HUES6 (cell line): ENCODE results near the gene CACNA1C.
"Not testable (repeated sequence)": the region's sequence is repeated elsewhere in the genome, so short reads cannot be mapped to it uniquely, and the experiment has no call there.

Source experiments
- H3K27ac ChIP-seq: 2 replicates; pipeline ENCODE4 v1.7.0; 2013; ENCODE audit warnings: low read depth, mild to moderate bottlenecking, low read length, inconsistent platforms
- H3K27me3 ChIP-seq: 2 replicates; pipeline ENCODE4 v1.6.1; 2013; ENCODE audit warnings: low read length; ENCODE audit not compliant: control insufficient read depth, insufficient read depth
- H3K36me3 ChIP-seq: 2 replicates; pipeline ENCODE4 v1.6.1; 2013; ENCODE audit warnings: low read length; ENCODE audit not compliant: control insufficient read depth, insufficient read depth
- H3K4me1 ChIP-seq: 2 replicates; pipeline ENCODE4 v1.6.1; 2013; ENCODE audit warnings: low read length; ENCODE audit not compliant: control insufficient read depth, insufficient read depth
- H3K4me3 ChIP-seq: 2 replicates; pipeline ENCODE4 v1.5.1; 2013; ENCODE audit warnings: low read depth, low read length
- H3K9ac ChIP-seq: one replicate; pipeline ENCODE4 v1.6.1; 2013; ENCODE audit warnings: mild to moderate bottlenecking, low read length
- H3K9me3 ChIP-seq: 2 replicates; pipeline ENCODE4 v1.6.1; 2013; ENCODE audit warnings: low read depth, low read length; ENCODE audit not compliant: control insufficient read depth, insufficient read depth

Gene CACNA1C

GRCh38 chr12:2679816-2680675, 627.3 kb downstream of the CACNA1C start:
- Histone ChIP-seq H3K9me3 (no peaks in the 10 kb centered on the region), H3K27ac (no peak overlapping the region), H3K4me1 (peaks cover 7% of the 10 kb centered on the region; the same call in 1 of the 2 replicates), H3K36me3 (no peaks in the 10 kb centered on the region), H3K9ac (no peak overlapping the region), H3K27me3 (no peaks in the 10 kb centered on the region), H3K4me3 (no peak overlapping the region)

DNA sequence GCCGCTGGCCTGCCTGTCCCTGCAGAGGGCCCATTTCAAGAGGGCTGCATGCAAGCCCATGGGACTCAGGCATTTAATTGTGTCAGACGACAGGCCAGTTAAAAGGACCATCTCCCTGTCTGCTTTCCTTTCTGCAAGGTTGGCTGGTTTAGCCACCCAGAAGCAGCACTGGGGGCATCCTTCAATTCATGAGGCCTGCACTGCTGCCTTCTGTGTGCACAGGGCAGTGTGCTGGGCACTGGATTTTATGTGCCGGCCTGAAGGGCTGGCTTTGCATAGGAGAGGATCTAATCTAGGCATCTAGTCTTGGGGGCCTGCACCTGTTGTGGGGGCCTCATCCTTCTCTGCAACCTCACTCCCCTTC, 627.9 kb downstream of the CACNA1C start:
- Histone ChIP-seq H3K9me3 (no peaks in the 10 kb centered on the region), H3K9ac (no peak overlapping the region), H3K4me3 (no peak overlapping the region), H3K36me3 (no peaks in the 10 kb centered on the region), H3K27ac (no peak overlapping the region), H3K27me3 (no peaks in the 10 kb centered on the region), H3K4me1 (peaks cover 7% of the 10 kb centered on the region; the same call in 1 of the 2 replicates)

DNA sequence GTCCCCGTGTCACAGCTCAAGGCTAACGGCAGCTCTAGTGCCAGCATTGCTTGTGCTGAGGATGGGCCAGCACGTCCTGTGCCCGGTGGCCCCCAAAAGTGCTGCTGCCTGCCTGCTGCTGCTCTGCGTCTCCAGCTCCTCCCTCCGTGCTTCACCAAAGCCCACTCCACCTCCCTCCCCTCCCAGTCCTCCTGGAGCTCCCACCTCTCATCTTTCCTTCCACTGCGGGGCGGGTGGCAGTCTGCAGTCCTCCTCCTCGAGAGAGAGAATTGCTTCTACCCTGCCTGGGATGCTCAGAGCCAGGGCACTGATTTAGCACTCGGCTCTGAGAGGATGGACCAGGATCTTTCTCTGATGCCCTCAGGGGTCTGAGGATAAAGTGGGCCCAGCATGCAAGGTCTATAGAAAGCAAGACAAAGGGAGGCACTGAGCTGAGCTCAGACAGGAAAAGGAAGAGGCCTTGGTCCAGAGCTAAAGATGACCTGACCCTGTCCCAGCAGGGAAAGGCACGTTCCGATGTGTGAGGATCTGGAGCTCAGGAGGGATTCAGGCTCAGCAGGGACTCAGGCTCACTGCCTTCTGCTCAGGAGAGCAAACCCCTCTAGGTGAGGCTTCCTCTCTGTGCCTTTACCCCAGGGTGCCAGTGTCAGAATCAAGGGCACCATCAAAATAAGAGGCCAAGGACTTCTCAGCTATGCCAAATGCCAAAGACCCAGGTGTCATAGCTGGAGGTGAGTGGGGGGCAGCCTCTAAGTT, 628.8 kb downstream of the CACNA1C start:
- no peaks in the 10 kb centered on the region for H3K36me3 ChIP-seq
- no peaks in the 10 kb centered on the region for H3K27me3 ChIP-seq
- no peaks in the 10 kb centered on the region for H3K9me3 ChIP-seq
- no peak overlapping the region for H3K4me3 ChIP-seq
- peaks cover 7% of the 10 kb centered on the region; the same call in 1 of the 2 replicates for H3K4me1 ChIP-seq
- H3K27ac ChIP-seq = no peak overlapping the region
- H3K9ac ChIP-seq = no peak overlapping the region

DNA sequence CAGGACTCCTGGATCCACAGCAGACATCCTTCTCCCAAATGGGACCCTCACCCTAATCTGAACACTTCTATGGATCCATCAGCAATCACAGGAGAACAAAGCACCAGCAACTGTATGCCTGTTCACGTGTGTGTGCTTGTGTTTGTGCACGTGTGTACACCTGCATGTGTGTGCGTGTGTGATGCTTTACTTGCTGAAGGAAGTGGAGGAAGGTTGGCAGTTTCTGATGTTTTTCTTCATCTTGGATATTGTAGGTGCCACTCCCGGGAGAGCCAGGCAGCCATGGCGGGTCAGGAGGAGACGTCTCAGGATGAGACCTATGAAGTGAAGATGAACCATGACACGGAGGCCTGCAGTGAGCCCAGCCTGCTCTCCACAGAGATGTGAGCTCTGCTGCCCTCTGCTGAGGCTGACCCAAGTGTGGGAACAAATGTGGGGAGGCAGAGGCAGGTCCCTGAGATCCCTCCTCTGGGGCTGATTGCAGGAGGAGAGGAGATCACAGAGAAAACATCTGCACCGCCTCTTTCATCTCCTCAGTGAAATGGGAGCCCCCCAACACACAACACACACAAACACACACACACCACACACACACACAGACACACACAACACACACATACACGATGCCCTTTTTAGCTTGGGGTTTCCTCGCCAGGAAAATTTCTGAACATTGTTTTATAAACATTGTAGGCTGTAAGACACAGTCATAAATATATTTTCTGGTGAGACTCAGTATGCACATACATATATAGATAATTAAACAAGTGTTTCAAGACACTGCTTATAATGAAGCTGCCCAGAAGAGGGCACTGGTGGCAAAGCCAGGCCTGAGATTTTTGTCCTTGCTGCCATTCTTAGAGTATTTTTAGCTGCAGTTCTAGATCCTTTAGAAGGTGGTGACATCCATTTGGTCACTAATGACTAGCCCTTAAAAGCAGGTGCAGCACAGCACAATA, 629.8 kb downstream of the CACNA1C start:
- H3K36me3 ChIP-seq = no peaks in the 10 kb centered on the region
- H3K27ac ChIP-seq = no peak overlapping the region
- no peak overlapping the region for H3K4me3 ChIP-seq
- H3K4me1 ChIP-seq = peaks cover 7% of the 10 kb centered on the region; the same call in 1 of the 2 replicates
- H3K9me3 ChIP-seq = no peaks in the 10 kb centered on the region
- H3K9ac ChIP-seq = no peak overlapping the region
- H3K27me3 ChIP-seq = no peaks in the 10 kb centered on the region

GRCh38 chr12:2683283-2684025, 630.7 kb downstream of the CACNA1C start:
- no peaks in the 10 kb centered on the region for H3K27me3 ChIP-seq
- H3K4me1 ChIP-seq = peaks cover 7% of the 10 kb centered on the region; the same call in 1 of the 2 replicates
- no peaks in the 10 kb centered on the region for H3K36me3 ChIP-seq
- no peak overlapping the region for H3K4me3 ChIP-seq
- H3K27ac ChIP-seq = no peak overlapping the region
- H3K9me3 ChIP-seq = no peaks in the 10 kb centered on the region
- no peak overlapping the region for H3K9ac ChIP-seq

- H3K9me3 ChIP-seq, H3K27ac ChIP-seq, H3K27me3 ChIP-seq, H3K9ac ChIP-seq, H3K36me3 ChIP-seq, H3K4me3 ChIP-seq, H3K4me1 ChIP-seq: not testable (repeated sequence)
These were observed 631.2 kb downstream of the CACNA1C start for GRCh38 chr12:2684026-2684325.

DNA sequence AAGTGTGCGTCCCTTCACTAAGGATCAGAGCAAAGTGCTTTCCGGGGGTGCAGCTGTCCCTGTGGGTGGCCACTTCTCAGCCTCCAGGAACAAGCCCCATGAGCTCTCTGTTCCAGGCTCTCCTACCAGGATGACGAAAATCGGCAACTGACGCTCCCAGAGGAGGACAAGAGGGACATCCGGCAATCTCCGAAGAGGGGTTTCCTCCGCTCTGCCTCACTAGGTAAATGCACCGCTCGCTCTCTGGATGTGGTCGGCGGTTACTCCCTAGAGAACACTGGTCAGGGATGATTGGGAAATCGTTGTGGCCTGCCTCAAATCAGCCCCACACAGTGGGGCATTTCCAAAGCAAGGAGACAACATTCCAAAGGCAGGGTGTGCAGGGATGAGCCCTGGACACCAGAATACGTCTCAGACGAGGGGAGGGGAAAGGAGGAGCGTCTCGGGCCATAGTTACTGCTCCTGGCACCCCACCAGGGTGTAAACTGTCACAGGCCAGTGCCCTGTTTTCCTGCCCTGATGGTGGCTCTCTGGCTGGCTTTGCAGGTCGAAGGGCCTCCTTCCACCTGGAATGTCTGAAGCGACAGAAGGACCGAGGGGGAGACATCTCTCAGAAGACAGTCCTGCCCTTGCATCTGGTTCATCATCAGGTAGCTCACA, 633.0 kb downstream of the CACNA1C start:
- not testable (repeated sequence) for H3K9me3 ChIP-seq, H3K36me3 ChIP-seq, H3K9ac ChIP-seq, H3K4me3 ChIP-seq, H3K27ac ChIP-seq
- Histone ChIP-seq H3K27me3 (peaks cover 18% of the 10 kb centered on the region), H3K4me1 (peaks cover 10% of the 10 kb centered on the region; the same call in 1 of the 2 replicates)

DNA sequence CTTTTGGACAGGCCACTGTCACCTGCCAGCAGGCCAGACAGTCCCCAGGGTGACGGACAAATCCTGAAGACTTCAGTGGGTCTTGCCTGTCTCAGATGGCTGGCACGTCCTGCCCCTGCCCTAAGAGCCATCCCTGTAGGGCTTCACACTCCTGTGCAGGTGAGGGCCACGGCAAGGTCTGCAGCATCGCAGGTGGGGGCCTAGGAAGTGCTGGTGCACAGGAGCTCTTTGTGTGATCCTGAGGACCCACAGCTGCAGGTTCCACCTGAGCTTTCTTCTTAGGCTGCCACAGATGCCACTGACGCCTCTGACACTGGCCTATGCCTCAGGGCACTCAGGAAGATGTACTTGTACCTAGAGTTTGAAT, 633.5 kb downstream of the CACNA1C start:
- H3K36me3 ChIP-seq = no peaks in the 10 kb centered on the region
- no peak overlapping the region for H3K4me3 ChIP-seq
- no peak overlapping the region for H3K27ac ChIP-seq
- H3K4me1 ChIP-seq = peaks cover 12% of the 10 kb centered on the region; the same call in 1 of the 2 replicates
- no peak overlapping the region for H3K9ac ChIP-seq
- H3K27me3 ChIP-seq = peaks cover 23% of the 10 kb centered on the region
- no peaks in the 10 kb centered on the region for H3K9me3 ChIP-seq

- Histone ChIP-seq H3K27ac (no peak overlapping the region), H3K9me3 (no peaks in the 10 kb centered on the region), H3K27me3 (peaks cover 30% of the 10 kb centered on the region), H3K36me3 (no peaks in the 10 kb centered on the region), H3K9ac (no peak overlapping the region), H3K4me1 (peaks cover 14% of the 10 kb centered on the region), H3K4me3 (no peak overlapping the region)
These were observed 634.3 kb downstream of the CACNA1C start for GRCh38 chr12:2687058-2687457.

GRCh38 chr12:2687726-2688125, 634.9 kb downstream of the CACNA1C start:
- H3K9me3 ChIP-seq = no peaks in the 10 kb centered on the region
- H3K36me3 ChIP-seq = no peaks in the 10 kb centered on the region
- H3K27ac ChIP-seq = no peak overlapping the region
- H3K9ac ChIP-seq = no peak overlapping the region
- H3K4me3 ChIP-seq = no peak overlapping the region
- H3K27me3 ChIP-seq = peaks cover 37% of the 10 kb centered on the region
- H3K4me1 ChIP-seq = peaks cover 17% of the 10 kb centered on the region
